ENCODE data around the gene ANKRD27. TPM values are rescaled to one million over a fixed set of nuclear protein-coding genes. Genes with fewer than 3 reads are reported as not detected.

The ANKRD27 gene
- total RNA-seq, 1 donor from 2014 or later, result 36.4 TPM

DNA sequence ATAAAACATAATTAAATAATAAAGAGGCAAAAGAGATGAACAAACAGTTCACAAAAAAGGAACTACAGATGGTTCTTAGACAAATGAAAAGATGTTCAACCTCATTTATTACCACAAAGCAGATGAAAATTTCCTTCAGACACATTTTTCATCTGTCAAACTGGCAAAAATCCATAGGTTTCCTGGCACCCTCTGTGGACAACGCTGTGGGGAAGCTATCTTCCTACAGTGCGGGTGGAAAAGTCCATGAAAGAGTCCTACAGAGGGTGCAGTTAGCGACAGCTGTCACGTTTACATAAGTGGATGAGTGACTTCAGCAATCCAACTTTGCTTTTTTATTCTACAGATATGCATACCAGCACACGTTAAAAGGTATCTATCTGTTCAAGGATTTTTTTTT, 124.3 kb downstream of the ANKRD27 start:
- Mint-ChIP-seq H3K27me3 (no peaks in the 10 kb centered on the region), H3K9me3 (ENCODE audit: low read depth) (no peaks in the 10 kb centered on the region), H3K4me1 (ENCODE audit: low read depth) (no peaks in the 10 kb centered on the region), H3K27ac (no peak overlapping the region), H3K36me3 (ENCODE audit: insufficient read depth) (no peaks in the 10 kb centered on the region), H3K4me3 (ENCODE audit: low read depth) (no peak overlapping the region)
- no peak for DNase-seq (ENCODE audit: low spot score, unreplicated experiment)
- TF ChIP-seq, protein P1, sequence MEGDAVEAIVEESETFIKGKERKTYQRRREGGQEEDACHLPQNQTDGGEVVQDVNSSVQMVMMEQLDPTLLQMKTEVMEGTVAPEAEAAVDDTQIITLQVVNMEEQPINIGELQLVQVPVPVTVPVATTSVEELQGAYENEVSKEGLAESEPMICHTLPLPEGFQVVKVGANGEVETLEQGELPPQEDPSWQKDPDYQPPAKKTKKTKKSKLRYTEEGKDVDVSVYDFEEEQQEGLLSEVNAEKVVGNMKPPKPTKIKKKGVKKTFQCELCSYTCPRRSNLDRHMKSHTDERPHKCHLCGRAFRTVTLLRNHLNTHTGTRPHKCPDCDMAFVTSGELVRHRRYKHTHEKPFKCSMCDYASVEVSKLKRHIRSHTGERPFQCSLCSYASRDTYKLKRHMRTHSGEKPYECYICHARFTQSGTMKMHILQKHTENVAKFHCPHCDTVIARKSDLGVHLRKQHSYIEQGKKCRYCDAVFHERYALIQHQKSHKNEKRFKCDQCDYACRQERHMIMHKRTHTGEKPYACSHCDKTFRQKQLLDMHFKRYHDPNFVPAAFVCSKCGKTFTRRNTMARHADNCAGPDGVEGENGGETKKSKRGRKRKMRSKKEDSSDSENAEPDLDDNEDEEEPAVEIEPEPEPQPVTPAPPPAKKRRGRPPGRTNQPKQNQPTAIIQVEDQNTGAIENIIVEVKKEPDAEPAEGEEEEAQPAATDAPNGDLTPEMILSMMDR (IDR thresholded peaks at IDR 0.05; ENCODE audit: unreplicated experiment), result no peak

Other genes starting within 250 kb of the ANKRD27 start
- gene PDCD5, start 94.0 kb downstream of the ANKRD27 start, total RNA-seq, result 106 TPM in 2 replicates
- gene RGS9BP, start 668 bp upstream of the ANKRD27 start, total RNA-seq, result 0.09 and 0.10 TPM in 2 replicates
- 11.8 and 13.2 TPM in 2 replicates for gene NUDT19, start 16.6 kb upstream of the ANKRD27 start, total RNA-seq
- gene TDRD12, start 44.6 kb upstream of the ANKRD27 start, total RNA-seq, result 0.29 and 0.33 TPM in 2 replicates
- gene SLC7A9, start 194.6 kb upstream of the ANKRD27 start, total RNA-seq, result 4.6 and 5.4 TPM in 2 replicates

Measured in progenitor cell of endocrine pancreas (in vitro differentiated cells).